GM18868 (cell line): Measurements from ENCODE around the gene NDST1.

Experiments
- ATAC-seq: cut with Tn5 transposase; IDR thresholded peaks from one replicate; pipeline ENCODE4 v1.9.1; 2021; ENCODE audit warnings: mild to moderate bottlenecking, moderate library complexity; ENCODE audit not compliant: unreplicated experiment

Gene NDST1

GRCh38 chr5:150601491-150602345, 93.8 kb downstream of the NDST1 start:
- ATAC-seq = no peak

GRCh38 chr5:150603052-150603451, 95.1 kb downstream of the NDST1 start:
- ATAC-seq = no peak

- no peak for ATAC-seq
These were observed 95.6 kb downstream of the NDST1 start for GRCh38 chr5:150603491-150603890.

- no peak for ATAC-seq
These were observed 96.1 kb downstream of the NDST1 start for GRCh38 chr5:150604010-150604409.

- ATAC-seq = no peak
These were observed 97.0 kb downstream of the NDST1 start for GRCh38 chr5:150604894-150605440.

- no peak for ATAC-seq
These were observed 97.6 kb downstream of the NDST1 start for GRCh38 chr5:150605546-150605945.

- ATAC-seq = no peak
These were observed 98.5 kb downstream of the NDST1 start for GRCh38 chr5:150606476-150606875.

- ATAC-seq = no peak
These were observed 99.2 kb downstream of the NDST1 start for GRCh38 chr5:150607105-150607504.
